HepG2 (cell line): ENCODE results near the gene SAPCD2. TPM values are rescaled to one million over a fixed set of nuclear protein-coding genes. Genes with fewer than 3 reads are reported as not detected.

Source experiments
- AFF4 ChIP-seq: sonication (generic); formaldehyde crosslinking; IDR thresholded peaks from 2 replicates; pipeline ENCODE4 v1.4.0; 2020; ENCODE audit warnings: missing genetic modification reagents
- HBP1 ChIP-seq: IDR thresholded peaks from 2 replicates; pipeline ENCODE4 v1.6.1; 2016; ENCODE audit warnings: low read depth, control low read depth
- MAFF ChIP-seq: IDR thresholded peaks from 2 replicates; pipeline ENCODE4 v1.6.1; 2011; ENCODE audit warnings: low read depth, low read length, improper control_type of control experiment
- MED8 ChIP-seq: sonication (generic); formaldehyde crosslinking; IDR thresholded peaks from 2 replicates; pipeline ENCODE4 v1.8.1; 2023; ENCODE audit warnings: mild to moderate bottlenecking, missing genetic modification reagents; ENCODE audit not compliant: insufficient replicate concordance
- MIER2 ChIP-seq: IDR thresholded peaks from 2 replicates; pipeline ENCODE4 v1.6.1; 2016; ENCODE audit warnings: missing biosample characterization, missing genetic modification reagents
- MLXIP ChIP-seq: sonication (generic); formaldehyde crosslinking; IDR thresholded peaks from 2 replicates; pipeline ENCODE4 v1.9.0; 2021; ENCODE audit warnings: missing genetic modification reagents, borderline replicate concordance
- MYNN ChIP-seq: sonication (generic); formaldehyde crosslinking; IDR thresholded peaks from 2 replicates; pipeline ENCODE4 v1.4.0; 2020; ENCODE audit warnings: mild to moderate bottlenecking, low read depth, missing genetic modification reagents
- NFATC3 ChIP-seq: sonication (generic); formaldehyde crosslinking; IDR thresholded peaks from 2 replicates; pipeline ENCODE4 v1.5.1; 2020; ENCODE audit warnings: mild to moderate bottlenecking, missing genetic modification reagents
- NFIC ChIP-seq: IDR thresholded peaks from 2 replicates; pipeline ENCODE4 v1.6.1; 2012; ENCODE audit warnings: mild to moderate bottlenecking, low read length, inconsistent platforms
- RBM39 ChIP-seq: fragments of 200-400 bp; formaldehyde crosslinking; IDR thresholded peaks from one replicate; pipeline ENCODE4 v1.6.1; 2018; ENCODE audit warnings: antibody characterized with exemption, mild to moderate bottlenecking, low read depth, low read length; ENCODE audit not compliant: poor library complexity, severe bottlenecking
- REXO4 ChIP-seq: sonication (generic); formaldehyde crosslinking; IDR thresholded peaks from 2 replicates; pipeline ENCODE4 v1.8.0; 2022; ENCODE audit warnings: missing genetic modification reagents, mild to moderate bottlenecking, borderline replicate concordance
- TBX2 ChIP-seq: sonication (generic); formaldehyde crosslinking; IDR thresholded peaks from 2 replicates; pipeline ENCODE4 v1.5.0; 2020; ENCODE audit warnings: missing genetic modification reagents, mild to moderate bottlenecking, borderline replicate concordance
- ZKSCAN8 ChIP-seq: IDR thresholded peaks from 2 replicates; pipeline ENCODE4 v1.6.1; 2016; ENCODE audit warnings: borderline replicate concordance, missing genetic modification reagents, missing compliant biosample characterization
- ZMYM2 ChIP-seq: sonication (generic); formaldehyde crosslinking; IDR thresholded peaks from 2 replicates; pipeline ENCODE4 v1.8.0; 2022; ENCODE audit warnings: mild to moderate bottlenecking, missing genetic modification reagents
- ZNF136 ChIP-seq: sonication (generic); formaldehyde crosslinking; IDR thresholded peaks from 2 replicates; pipeline ENCODE4 v1.8.1; 2022; ENCODE audit warnings: low read depth, mild to moderate bottlenecking, moderate library complexity, missing genetic modification reagents
- ZNF430 ChIP-seq: sonication (generic); formaldehyde crosslinking; IDR thresholded peaks from 2 replicates; pipeline ENCODE4 v1.9.0; 2021; ENCODE audit warnings: mild to moderate bottlenecking, missing genetic modification reagents
- ZNF432 ChIP-seq: sonication (generic); formaldehyde crosslinking; IDR thresholded peaks from 2 replicates; pipeline ENCODE4 v1.5.0; 2020; ENCODE audit warnings: missing genetic modification reagents, mild to moderate bottlenecking, borderline replicate concordance
- ZNF501 ChIP-seq: sonication (generic); formaldehyde crosslinking; IDR thresholded peaks from 2 replicates; pipeline ENCODE4 v1.5.1; 2020; ENCODE audit warnings: mild to moderate bottlenecking, moderate library complexity, missing genetic modification reagents
- ZNF839 ChIP-seq: sonication (generic); formaldehyde crosslinking; IDR thresholded peaks from 2 replicates; pipeline ENCODE4 v1.4.0; 2020; ENCODE audit warnings: missing genetic modification reagents, mild to moderate bottlenecking, borderline replicate concordance
- polyA plus RNA-seq, 8 experiments: library from polyadenylated mRNA; depleted of rRNA in 3 of 8; stranded (reverse) in 7 of 8; unstranded in 1 of 8; fragments of >200 nt; fragmentation: Illumina TruSeq in 4 of 8; extraction: Trizol in 4 of 8; gene quantifications; 2 replicates each; pipeline versions ENCODE4 v1.2.1 to v1.2.3, GENCODE V29; 2011 to 2016; ENCODE audit warnings: low read depth in 4 of 8, missing spikeins in 1 of 8, mixed read lengths in 1 of 8; ENCODE audit not compliant: insufficient read depth in 1 of 8
- total RNA-seq, 5 experiments: library from RNA; depleted of rRNA; stranded (reverse); fragments of >200 nt; fragmentation: Illumina TruSeq; extraction: Trizol; gene quantifications; 2 replicates each; pipeline ENCODE4 v1.2.3, GENCODE V29; 2016; ENCODE audit warnings: low read depth in 1 of 5
- TF ChIP-seq, protein P1 (sequence below): sonication (generic); formaldehyde crosslinking; IDR thresholded peaks from 2 replicates; pipeline ENCODE4 v1.5.1; 2020; ENCODE audit warnings: mild to moderate bottlenecking, missing genetic modification reagents, borderline replicate concordance

SAPCD2 gene
- total and polyA plus RNA-seq, 2 of the 13 experiments (the other 11 are each of a cell fraction or from before 2014, with no cell fraction given): 21.9 to 42.8 TPM

DNA sequence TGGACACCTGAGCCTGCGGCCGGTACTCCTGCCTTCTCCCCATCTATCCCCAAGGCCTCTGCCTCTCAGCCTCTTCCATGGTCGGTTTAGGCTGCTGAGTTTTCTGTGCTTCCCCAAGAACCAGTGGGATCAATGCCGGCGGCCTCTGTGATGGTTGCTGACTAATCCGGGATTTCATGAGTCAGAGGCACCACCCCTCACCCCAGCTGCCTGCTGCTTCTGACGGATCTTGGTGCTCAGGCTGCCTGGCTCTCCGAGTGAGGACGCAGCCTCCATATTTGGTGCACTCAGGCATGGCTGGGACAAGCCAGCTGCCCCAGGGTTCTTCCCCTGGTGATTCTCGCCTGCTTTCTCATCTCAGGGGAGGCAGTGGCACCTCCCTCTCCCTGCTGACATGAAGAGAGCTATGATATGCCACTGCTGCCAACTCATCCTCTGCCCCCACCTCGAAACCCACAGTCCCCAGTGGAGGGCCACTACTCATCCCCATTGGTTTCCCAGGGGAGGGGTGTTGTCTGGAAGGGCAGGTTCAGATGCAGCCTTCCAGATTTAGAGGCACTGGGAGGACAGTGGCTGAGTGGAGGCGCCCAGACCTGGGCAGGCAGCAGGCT lies 13.1 kb upstream of the SAPCD2 start (continued):
- no peak for TF ChIP-seq HBP1
- no peak for TF ChIP-seq ZNF839
- TF ChIP-seq, protein P1, sequence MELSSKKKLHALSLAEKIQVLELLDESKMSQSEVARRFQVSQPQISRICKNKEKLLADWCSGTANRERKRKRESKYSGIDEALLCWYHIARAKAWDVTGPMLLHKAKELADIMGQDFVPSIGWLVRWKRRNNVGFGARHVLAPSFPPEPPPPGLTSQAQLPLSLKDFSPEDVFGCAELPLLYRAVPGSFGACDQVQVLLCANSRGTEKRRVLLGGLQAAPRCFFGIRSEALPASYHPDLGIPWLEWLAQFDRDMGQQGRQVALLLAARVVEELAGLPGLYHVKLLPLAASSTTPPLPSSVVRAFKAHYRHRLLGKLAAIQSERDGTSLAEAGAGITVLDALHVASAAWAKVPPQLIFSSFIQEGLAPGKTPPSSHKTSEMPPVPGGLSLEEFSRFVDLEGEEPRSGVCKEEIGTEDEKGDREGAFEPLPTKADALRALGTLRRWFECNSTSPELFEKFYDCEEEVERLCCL (CRISPR knock-in tag): no peak
- TF ChIP-seq MLXIP (CRISPR knock-in tag): no peak
- no peak for TF ChIP-seq NFIC
- no peak for TF ChIP-seq MED8
- 0 out of 2 replicates have a peak, but pooled peaks have one; percentile 18 for TF ChIP-seq ZKSCAN8
- no peak for TF ChIP-seq RBM39
- TF ChIP-seq NFATC3: no peak
- peak; percentile 55; the same call in 1 of the 2 replicates for TF ChIP-seq MAFF
- TF ChIP-seq MIER2: no peak
- peak; percentile 51; the same call in 1 of the 2 replicates for TF ChIP-seq ZNF501 (CRISPR knock-in tag)
- no peak for TF ChIP-seq AFF4 (CRISPR knock-in tag)
- TF ChIP-seq ZNF432: no peak
- TF ChIP-seq MYNN (CRISPR knock-in tag): no peak
- TF ChIP-seq REXO4 (CRISPR knock-in tag): no peak
- TF ChIP-seq ZNF430: no peak
- no peak for TF ChIP-seq TBX2 (CRISPR knock-in tag)
- TF ChIP-seq ZMYM2 (CRISPR knock-in tag): no peak
- no peak for TF ChIP-seq ZNF136
